Karpas-422 (cell line): ENCODE measurements around the gene ATP6V0A1. TPM values are rescaled to one million over a fixed set of nuclear protein-coding genes. Genes with fewer than 3 reads are reported as not detected.

Experiments used
- DNase-seq: peaks from one replicate; pipeline ENCODE4 v3.0.0-alpha.2; 2015
- H2AFZ ChIP-seq: fragments of 200-600 bp; sonication (generic); 2 replicates; pipeline ENCODE4 v1.6.1; 2014; ENCODE audit warnings: antibody characterized with exemption, low read length, mixed read lengths
- H3K27ac ChIP-seq: fragments of 200-600 bp; sonication (generic); 2 replicates; pipeline ENCODE4 v1.5.1; 2014; ENCODE audit warnings: mild to moderate bottlenecking, low read length, moderate library complexity
- H3K27me3 ChIP-seq: fragments of 200-600 bp; sonication (generic); 2 replicates; pipeline ENCODE4 v1.6.1; 2014; ENCODE audit warnings: low read length, mixed read lengths
- H3K36me3 ChIP-seq: fragments of 200-600 bp; sonication (generic); 2 replicates; pipeline ENCODE4 v1.6.1; 2014; ENCODE audit warnings: low read length, mixed read lengths; ENCODE audit not compliant: insufficient read depth
- H3K4me1 ChIP-seq: fragments of 200-600 bp; sonication (generic); 2 replicates; pipeline ENCODE4 v1.6.1; 2014; ENCODE audit warnings: mild to moderate bottlenecking, low read length, mixed read lengths
- H3K4me2 ChIP-seq: fragments of 200-600 bp; sonication (generic); 2 replicates; pipeline ENCODE4 v1.6.1; 2014; ENCODE audit warnings: low read length, low read depth, mild to moderate bottlenecking; ENCODE audit not compliant: poor library complexity, severe bottlenecking
- H3K4me3 ChIP-seq: fragments of 200-600 bp; sonication (generic); 2 replicates; pipeline ENCODE4 v1.5.1; 2014; ENCODE audit warnings: mild to moderate bottlenecking, antibody characterized with exemption, low read length, mixed read lengths
- H3K79me2 ChIP-seq: fragments of 200-600 bp; sonication (generic); 2 replicates; pipeline ENCODE4 v1.6.1; 2014; ENCODE audit warnings: mild to moderate bottlenecking, low read length, mixed read lengths
- H3K9ac ChIP-seq: fragments of 200-600 bp; sonication (generic); 2 replicates; pipeline ENCODE4 v1.6.0; 2014; ENCODE audit warnings: low read length
- H3K9me2 ChIP-seq: fragments of 200-600 bp; sonication (generic), shearing (Covaris generic); replicated peaks from 2 replicates; pipeline ENCODE4 v1.6.0; 2014; ENCODE audit warnings: mild to moderate bottlenecking, low read length, moderate library complexity; ENCODE audit not compliant: insufficient read depth
- H3K9me3 ChIP-seq: fragments of 300-700, 200-600 bp; sonication (generic); 2 replicates; pipeline ENCODE4 v1.6.1; 2014; ENCODE audit warnings: low read length, mixed read lengths
- H4K20me1 ChIP-seq: fragments of 200-600 bp; sonication (generic); 2 replicates; pipeline ENCODE4 v1.6.1; 2014; ENCODE audit warnings: mild to moderate bottlenecking, antibody characterized with exemption, low read length, low read depth; ENCODE audit not compliant: insufficient read depth
- total RNA-seq: library from RNA; depleted of rRNA; stranded (reverse); fragments of >200 nt; shearing (Covaris generic); gene quantifications from 2 replicates; pipeline ENCODE4 v1.2.3, GENCODE V29; 2014; ENCODE audit warnings: low replicate concordance

ATP6V0A1 gene
- total RNA-seq, 1 experiment from 2014 or later = 59.9 TPM

- no peaks in the 10 kb centered on the region for H3K36me3 ChIP-seq
- no peak overlapping the region for H3K4me3 ChIP-seq
- H4K20me1 ChIP-seq = no peaks in the 10 kb centered on the region
- H3K79me2 ChIP-seq = no peaks in the 10 kb centered on the region
- no peak overlapping the region for H3K27ac ChIP-seq
- no peaks in the 10 kb centered on the region for H3K9me3 ChIP-seq
- no peak overlapping the region for H3K9ac ChIP-seq
- H3K27me3 ChIP-seq = no peaks in the 10 kb centered on the region
- peaks cover 5% of the 10 kb centered on the region for H3K4me1 ChIP-seq
- no peaks in the 10 kb centered on the region for H3K9me2 ChIP-seq
- H3K4me2 ChIP-seq = no peak overlapping the region
- no peak overlapping the region for H2AFZ ChIP-seq
- DNase-seq = no peak
Observed at GRCh38 chr17:42521036-42521435, 62.4 kb downstream of the ATP6V0A1 start.

- Histone ChIP-seq H3K9me3 (no peaks in the 10 kb centered on the region), H3K36me3 (no peaks in the 10 kb centered on the region), H3K4me1 (peaks cover 5% of the 10 kb centered on the region), H3K4me3 (no peak overlapping the region), H3K27me3 (no peaks in the 10 kb centered on the region), H3K4me2 (no peak overlapping the region), H3K27ac (no peak overlapping the region), H3K79me2 (no peaks in the 10 kb centered on the region), H3K9ac (no peak overlapping the region), H3K9me2 (no peaks in the 10 kb centered on the region), H2AFZ (no peak overlapping the region), H4K20me1 (no peaks in the 10 kb centered on the region)
- no peak for DNase-seq
Observed at GRCh38 chr17:42521666-42522262, 63.1 kb downstream of the ATP6V0A1 start.

- no peaks in the 10 kb centered on the region for H4K20me1 ChIP-seq
- H3K9ac ChIP-seq = no peak overlapping the region
- H3K4me2 ChIP-seq = no peak overlapping the region
Observed at GRCh38 chr17:42522263-42522790, 63.6 kb downstream of the ATP6V0A1 start.

GRCh38 chr17:42522798-42523278 lies 64.2 kb downstream of the ATP6V0A1 start:
- Histone ChIP-seq H2AFZ (no peak overlapping the region), H4K20me1 (no peaks in the 10 kb centered on the region), H3K4me2 (no peak overlapping the region), H3K27me3 (no peaks in the 10 kb centered on the region), H3K27ac (no peak overlapping the region), H3K79me2 (no peaks in the 10 kb centered on the region), H3K9ac (no peak overlapping the region), H3K9me2 (no peaks in the 10 kb centered on the region), H3K9me3 (no peaks in the 10 kb centered on the region), H3K4me1 (peaks cover 5% of the 10 kb centered on the region), H3K36me3 (no peaks in the 10 kb centered on the region), H3K4me3 (no peak overlapping the region)
- no peak for DNase-seq

More at GRCh38 chr17:42522263-42522790, 63.6 kb downstream of the ATP6V0A1 start:
- Histone ChIP-seq H3K4me3 (no peak overlapping the region), H2AFZ (no peak overlapping the region), H3K79me2 (no peaks in the 10 kb centered on the region), H3K27me3 (no peaks in the 10 kb centered on the region), H3K36me3 (no peaks in the 10 kb centered on the region), H3K4me1 (peaks cover 5% of the 10 kb centered on the region), H3K9me2 (no peaks in the 10 kb centered on the region), H3K27ac (no peak overlapping the region), H3K9me3 (no peaks in the 10 kb centered on the region)
- no peak for DNase-seq

- peaks cover 11% of the 10 kb centered on the region for H3K4me1 ChIP-seq
- H3K9ac ChIP-seq = no peak overlapping the region
- no peak overlapping the region for H3K4me2 ChIP-seq
- no peaks in the 10 kb centered on the region for H3K79me2 ChIP-seq
- H3K9me2 ChIP-seq = no peaks in the 10 kb centered on the region
- H3K4me3 ChIP-seq = no peak overlapping the region
- no peaks in the 10 kb centered on the region for H3K27me3 ChIP-seq
- no peaks in the 10 kb centered on the region for H4K20me1 ChIP-seq
- H3K27ac ChIP-seq = no peak overlapping the region
- DNase-seq = no peak
- H3K9me3 ChIP-seq = no peaks in the 10 kb centered on the region
- no peak overlapping the region for H2AFZ ChIP-seq
- H3K36me3 ChIP-seq = no peaks in the 10 kb centered on the region
Observed at GRCh38 chr17:42525221-42525620, 66.5 kb downstream of the ATP6V0A1 start.

GRCh38 chr17:42526031-42526444 lies 67.4 kb downstream of the ATP6V0A1 start:
- Histone ChIP-seq H3K27me3 (no peaks in the 10 kb centered on the region), H3K36me3 (no peaks in the 10 kb centered on the region), H4K20me1 (no peaks in the 10 kb centered on the region), H3K4me3 (no peak overlapping the region), H2AFZ (no peak overlapping the region), H3K9me3 (no peaks in the 10 kb centered on the region), H3K9ac (no peak overlapping the region), H3K27ac (no peak overlapping the region), H3K79me2 (no peaks in the 10 kb centered on the region), H3K9me2 (no peaks in the 10 kb centered on the region), H3K4me2 (no peak overlapping the region), H3K4me1 (peaks cover 15% of the 10 kb centered on the region)
- DNase-seq = no peak

- H3K9me3 ChIP-seq = no peaks in the 10 kb centered on the region
- H2AFZ ChIP-seq = no peak overlapping the region
- no peak overlapping the region for H3K4me3 ChIP-seq
- no peaks in the 10 kb centered on the region for H3K36me3 ChIP-seq
- DNase-seq = no peak
- H3K4me1 ChIP-seq = peaks cover 18% of the 10 kb centered on the region
- H3K9me2 ChIP-seq = no peaks in the 10 kb centered on the region
- no peak overlapping the region for H3K9ac ChIP-seq
- no peaks in the 10 kb centered on the region for H4K20me1 ChIP-seq
- H3K79me2 ChIP-seq = no peaks in the 10 kb centered on the region
- H3K4me2 ChIP-seq = no peak overlapping the region
- no peak overlapping the region for H3K27ac ChIP-seq
- H3K27me3 ChIP-seq = no peaks in the 10 kb centered on the region
Observed at GRCh38 chr17:42527932-42528331, 69.3 kb downstream of the ATP6V0A1 start.

- Histone ChIP-seq H3K79me2 (no peaks in the 10 kb centered on the region), H4K20me1 (no peaks in the 10 kb centered on the region), H3K36me3 (no peaks in the 10 kb centered on the region), H3K27ac (no peak overlapping the region), H3K4me1 (peaks cover 17% of the 10 kb centered on the region), H3K27me3 (no peaks in the 10 kb centered on the region), H3K4me3 (no peak overlapping the region), H3K9ac (no peak overlapping the region), H2AFZ (no peak overlapping the region), H3K9me3 (no peaks in the 10 kb centered on the region), H3K9me2 (no peaks in the 10 kb centered on the region), H3K4me2 (no peak overlapping the region)
- no peak for DNase-seq
Observed at GRCh38 chr17:42529061-42529460, 70.4 kb downstream of the ATP6V0A1 start.
